ENCODE data around the gene FAM114A1.
"Not testable (repeated sequence)": the region's sequence is repeated elsewhere in the genome, so short reads cannot be mapped to it uniquely, and the experiment has no call there.

The FAM114A1 gene

DNA sequence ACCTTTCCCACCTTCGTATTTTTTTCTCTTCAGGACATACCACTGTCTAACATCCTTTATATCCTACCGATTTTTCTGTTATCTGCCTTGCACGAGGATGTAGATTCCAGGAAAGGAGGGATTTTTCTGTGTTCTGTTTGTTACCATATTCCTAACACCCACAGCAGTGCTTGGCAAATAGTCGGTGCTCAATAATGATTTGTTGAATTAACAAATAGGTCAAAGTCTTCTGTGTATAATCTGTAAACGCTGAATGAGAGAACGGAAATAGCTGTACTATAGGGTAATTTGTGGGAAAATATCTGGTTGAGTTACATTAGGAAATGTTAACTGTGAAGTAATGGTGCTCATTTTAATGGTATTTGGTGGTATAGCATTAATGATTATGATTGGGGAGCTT is 83.1 kb downstream of the FAM114A1 start:
- Histone ChIP-seq H3K36me3 (ENCODE audit: insufficient read depth, low read length) (no peaks in the 10 kb centered on the region), H3K4me1 (ENCODE audit: control insufficient read depth, insufficient read depth, low read length, unreplicated experiment) (peaks cover 27% of the 10 kb centered on the region), H3K4me3 (ENCODE audit: low read depth, low read length) (no peak overlapping the region), H2AFZ (ENCODE audit: low read length, unreplicated experiment) (no peak overlapping the region), H3K79me2 (ENCODE audit: control insufficient read depth, insufficient read depth, low read length, unreplicated experiment) (no peaks in the 10 kb centered on the region), H3K27ac (ENCODE audit: low read depth, low read length) (peak overlapping the region; percentile 71), H3K27me3 (ENCODE audit: insufficient read depth, low read length) (no peaks in the 10 kb centered on the region)

DNA sequence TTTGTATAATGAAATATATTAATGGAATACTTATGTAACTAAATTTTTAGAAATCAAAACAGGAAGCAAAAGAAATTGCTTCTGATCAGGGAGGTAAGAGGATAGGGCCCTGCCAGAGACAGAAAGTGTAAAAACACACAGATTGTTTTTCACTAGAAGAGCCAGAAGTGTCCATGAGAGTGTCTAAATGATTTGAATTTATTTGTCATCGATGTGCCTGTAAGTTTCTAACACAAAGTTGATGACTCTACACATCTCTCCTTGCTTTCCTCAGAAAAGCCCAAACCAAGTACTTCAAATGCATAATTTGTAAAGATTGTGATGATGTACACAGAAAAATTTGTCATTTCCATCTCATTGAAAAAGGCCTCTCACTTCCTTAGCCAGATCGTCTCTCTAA is 84.0 kb downstream of the FAM114A1 start:
- Histone ChIP-seq H3K27me3 (ENCODE audit: insufficient read depth, low read length) (no peaks in the 10 kb centered on the region), H2AFZ (ENCODE audit: low read length, unreplicated experiment) (no peak overlapping the region), H3K27ac (ENCODE audit: low read depth, low read length) (no peak overlapping the region), H3K36me3 (ENCODE audit: insufficient read depth, low read length) (no peaks in the 10 kb centered on the region), H3K4me1 (ENCODE audit: control insufficient read depth, insufficient read depth, low read length, unreplicated experiment) (peaks cover 27% of the 10 kb centered on the region), H3K79me2 (ENCODE audit: control insufficient read depth, insufficient read depth, low read length, unreplicated experiment) (no peaks in the 10 kb centered on the region), H3K4me3 (ENCODE audit: low read depth, low read length) (no peak overlapping the region)

DNA sequence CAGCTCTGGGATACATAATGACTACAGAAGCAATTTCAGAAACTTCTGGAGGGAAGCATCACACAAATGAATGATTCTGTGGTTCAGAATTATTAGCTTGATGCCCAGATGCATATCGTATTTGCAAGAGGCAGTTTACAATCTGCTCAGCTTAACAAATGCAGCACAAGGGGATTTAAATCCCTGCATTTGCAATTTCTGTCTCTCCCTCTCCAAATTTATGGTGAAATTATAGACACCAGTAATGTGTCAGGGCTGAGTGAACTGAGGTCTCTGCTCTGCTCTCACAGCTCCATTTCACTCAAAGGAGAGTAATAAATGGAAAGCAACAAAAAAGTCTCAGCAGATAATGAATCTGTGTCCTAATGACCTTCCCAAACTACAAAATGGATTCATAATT is 84.4 kb downstream of the FAM114A1 start:
- no peak overlapping the region for H3K4me3 ChIP-seq (ENCODE audit: low read depth, low read length)
- no peak overlapping the region for H3K27ac ChIP-seq (ENCODE audit: low read depth, low read length)
- H3K36me3 ChIP-seq (ENCODE audit: insufficient read depth, low read length), result no peaks in the 10 kb centered on the region
- H3K79me2 ChIP-seq (ENCODE audit: control insufficient read depth, insufficient read depth, low read length, unreplicated experiment), result no peaks in the 10 kb centered on the region
- H2AFZ ChIP-seq (ENCODE audit: low read length, unreplicated experiment), result no peak overlapping the region
- H3K4me1 ChIP-seq (ENCODE audit: control insufficient read depth, insufficient read depth, low read length, unreplicated experiment), result peaks cover 27% of the 10 kb centered on the region
- no peaks in the 10 kb centered on the region for H3K27me3 ChIP-seq (ENCODE audit: insufficient read depth, low read length)

DNA sequence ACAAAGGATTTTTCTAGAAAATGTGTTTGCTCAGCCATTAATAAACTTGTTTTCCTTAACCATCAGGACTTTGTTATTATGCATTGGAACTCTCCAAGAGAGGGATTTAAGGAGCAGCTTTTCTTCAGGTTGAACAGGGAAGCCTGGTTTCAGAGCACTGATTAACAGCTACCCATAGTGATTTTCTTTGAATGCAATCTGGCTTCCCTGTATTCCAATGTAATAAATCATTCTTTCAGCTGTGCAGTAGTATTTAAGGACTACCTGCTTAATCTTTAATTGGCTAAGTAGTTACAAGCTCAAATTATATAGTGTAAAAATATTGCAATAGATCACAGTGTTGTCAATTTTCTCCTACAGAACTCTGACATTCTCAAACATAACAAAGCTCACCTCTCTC is 87.1 kb downstream of the FAM114A1 start:
- H3K79me2 ChIP-seq (ENCODE audit: control insufficient read depth, insufficient read depth, low read length, unreplicated experiment), result no peaks in the 10 kb centered on the region
- no peak overlapping the region for H3K4me3 ChIP-seq (ENCODE audit: low read depth, low read length)
- H3K36me3 ChIP-seq (ENCODE audit: insufficient read depth, low read length), result no peaks in the 10 kb centered on the region
- peaks cover 18% of the 10 kb centered on the region for H3K4me1 ChIP-seq (ENCODE audit: control insufficient read depth, insufficient read depth, low read length, unreplicated experiment)
- H3K27me3 ChIP-seq (ENCODE audit: insufficient read depth, low read length), result no peaks in the 10 kb centered on the region
- no peak overlapping the region for H3K27ac ChIP-seq (ENCODE audit: low read depth, low read length)
- no peak overlapping the region for H2AFZ ChIP-seq (ENCODE audit: low read length, unreplicated experiment)

DNA sequence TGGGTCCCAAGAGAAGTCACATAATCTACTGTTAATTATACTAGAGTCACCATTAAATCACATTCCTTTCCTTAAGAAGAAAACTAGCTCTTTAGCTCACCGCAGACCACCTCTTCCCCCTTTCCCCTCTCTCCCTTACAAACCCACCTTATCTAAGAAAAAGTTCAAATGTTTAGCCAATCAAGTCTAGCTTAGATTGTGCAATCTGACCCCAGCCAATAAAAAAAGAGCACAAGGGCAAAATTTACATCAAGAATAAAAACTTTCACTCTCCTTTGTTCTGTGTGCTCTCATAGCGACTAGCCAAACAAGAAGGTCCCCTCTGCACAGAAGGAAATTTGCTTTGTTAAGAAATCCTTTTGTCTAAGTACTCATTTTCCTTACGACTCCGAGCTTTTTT is 88.4 kb downstream of the FAM114A1 start:
- no peak overlapping the region for H2AFZ ChIP-seq (ENCODE audit: low read length, unreplicated experiment)
- no peak overlapping the region for H3K4me3 ChIP-seq (ENCODE audit: low read depth, low read length)
- no peaks in the 10 kb centered on the region for H3K27me3 ChIP-seq (ENCODE audit: insufficient read depth, low read length)
- H3K4me1 ChIP-seq (ENCODE audit: control insufficient read depth, insufficient read depth, low read length, unreplicated experiment), result peaks cover 7% of the 10 kb centered on the region
- H3K36me3 ChIP-seq (ENCODE audit: insufficient read depth, low read length), result no peaks in the 10 kb centered on the region
- H3K27ac ChIP-seq (ENCODE audit: low read depth, low read length), result no peak overlapping the region
- H3K79me2 ChIP-seq (ENCODE audit: control insufficient read depth, insufficient read depth, low read length, unreplicated experiment), result no peaks in the 10 kb centered on the region

DNA sequence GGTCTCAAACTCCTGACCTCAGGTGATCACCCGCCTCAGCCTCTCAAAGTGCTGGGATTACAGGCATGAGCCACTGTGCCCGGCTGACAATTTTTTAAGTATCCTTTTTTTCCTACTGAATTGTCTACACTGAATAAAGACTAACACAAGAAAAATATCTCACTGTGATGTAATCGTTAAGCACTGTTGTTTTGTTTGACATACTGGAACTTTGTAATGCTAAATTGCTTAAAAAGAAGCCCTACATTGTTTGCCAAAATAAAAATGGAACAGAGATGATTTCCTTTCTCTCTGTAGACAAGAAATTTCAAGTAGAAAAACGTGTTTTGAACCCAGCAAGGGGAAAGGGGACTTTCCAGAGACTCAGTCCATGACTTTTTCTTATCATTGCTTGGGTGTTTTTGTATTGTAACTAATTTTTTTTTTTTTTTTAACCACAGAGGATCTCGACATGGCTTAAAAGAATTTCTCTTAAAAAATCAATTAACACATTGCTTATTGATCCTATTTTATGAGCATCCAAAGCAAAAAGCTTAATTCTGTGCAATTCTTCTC is 89.7 kb downstream of the FAM114A1 start:
- Histone ChIP-seq H2AFZ (ENCODE audit: low read length, unreplicated experiment) (no peak overlapping the region), H3K79me2 (ENCODE audit: control insufficient read depth, insufficient read depth, low read length, unreplicated experiment) (no peaks in the 10 kb centered on the region), H3K4me3 (ENCODE audit: low read depth, low read length) (no peak overlapping the region), H3K27me3 (ENCODE audit: insufficient read depth, low read length) (no peaks in the 10 kb centered on the region), H3K4me1 (ENCODE audit: control insufficient read depth, insufficient read depth, low read length, unreplicated experiment) (peaks cover 7% of the 10 kb centered on the region), H3K27ac (ENCODE audit: low read depth, low read length) (no peak overlapping the region), H3K36me3 (ENCODE audit: insufficient read depth, low read length) (no peaks in the 10 kb centered on the region)

DNA sequence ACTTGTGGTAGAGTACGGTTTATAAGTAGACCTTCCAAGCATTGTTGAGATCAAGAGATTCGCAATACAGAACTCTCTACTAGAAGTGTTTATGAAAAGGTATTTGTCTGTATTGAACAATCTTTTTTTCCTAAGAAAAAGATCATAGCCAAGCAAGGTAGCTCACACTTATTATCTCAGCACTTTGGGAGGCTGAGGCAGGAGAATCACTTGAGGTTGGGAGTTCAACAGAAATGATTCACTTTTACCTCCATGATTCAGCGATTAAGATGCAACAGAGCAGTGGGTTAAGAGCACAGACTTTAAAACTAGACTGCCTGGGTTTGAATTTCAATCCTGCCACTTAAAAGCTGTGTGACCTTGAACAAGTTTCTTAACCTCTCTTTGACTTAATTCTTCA is 90.3 kb downstream of the FAM114A1 start:
- no peak overlapping the region for H3K4me3 ChIP-seq (ENCODE audit: low read depth, low read length)
- H3K79me2 ChIP-seq (ENCODE audit: control insufficient read depth, insufficient read depth, low read length, unreplicated experiment), result no peaks in the 10 kb centered on the region
- H3K36me3 ChIP-seq (ENCODE audit: insufficient read depth, low read length), result no peaks in the 10 kb centered on the region
- peaks cover 7% of the 10 kb centered on the region for H3K4me1 ChIP-seq (ENCODE audit: control insufficient read depth, insufficient read depth, low read length, unreplicated experiment)
- H3K27me3 ChIP-seq (ENCODE audit: insufficient read depth, low read length), result no peaks in the 10 kb centered on the region
- H3K27ac ChIP-seq (ENCODE audit: low read depth, low read length), result no peak overlapping the region
- no peak overlapping the region for H2AFZ ChIP-seq (ENCODE audit: low read length, unreplicated experiment)

DNA sequence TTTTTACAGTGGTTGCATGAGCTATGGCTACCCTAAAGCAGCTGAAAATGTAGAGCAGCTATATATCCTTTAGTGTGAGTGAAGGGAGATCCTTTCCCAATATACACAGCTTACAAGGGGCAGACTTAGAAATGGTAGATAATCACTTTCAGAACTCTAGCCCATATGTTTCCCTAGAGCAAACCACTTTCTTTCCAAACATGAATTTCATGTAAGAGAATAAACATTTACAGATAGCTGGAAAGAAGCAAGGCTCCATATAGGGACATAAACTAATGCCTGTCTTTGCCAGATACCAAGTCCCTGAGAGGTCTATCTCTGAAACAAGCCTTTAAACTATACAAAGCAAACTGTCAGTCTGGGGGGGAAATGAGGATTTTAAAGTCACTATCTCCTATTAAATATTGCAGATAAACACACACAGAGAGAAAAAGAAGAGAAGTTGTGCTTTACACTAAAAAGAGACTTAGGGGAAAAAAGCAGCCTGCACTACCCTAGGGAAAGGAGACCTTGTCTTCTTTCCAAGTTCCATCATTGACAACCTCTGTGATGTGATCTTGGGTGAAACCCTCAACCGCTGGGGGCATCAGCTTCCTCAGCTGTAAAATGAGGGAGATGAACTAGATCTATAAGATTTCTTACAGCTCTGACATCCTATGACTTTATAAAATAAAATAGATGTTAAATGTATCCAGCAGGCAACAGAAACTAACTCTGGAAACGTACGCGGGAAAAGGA is 91.0 kb downstream of the FAM114A1 start:
- no peaks in the 10 kb centered on the region for H3K27me3 ChIP-seq (ENCODE audit: insufficient read depth, low read length)
- no peak overlapping the region for H3K27ac ChIP-seq (ENCODE audit: low read depth, low read length)
- H3K4me3 ChIP-seq (ENCODE audit: low read depth, low read length), result no peak overlapping the region
- H3K36me3 ChIP-seq (ENCODE audit: insufficient read depth, low read length), result no peaks in the 10 kb centered on the region
- peaks cover 7% of the 10 kb centered on the region for H3K4me1 ChIP-seq (ENCODE audit: control insufficient read depth, insufficient read depth, low read length, unreplicated experiment)
- no peaks in the 10 kb centered on the region for H3K79me2 ChIP-seq (ENCODE audit: control insufficient read depth, insufficient read depth, low read length, unreplicated experiment)
- no peak overlapping the region for H2AFZ ChIP-seq (ENCODE audit: low read length, unreplicated experiment)

DNA sequence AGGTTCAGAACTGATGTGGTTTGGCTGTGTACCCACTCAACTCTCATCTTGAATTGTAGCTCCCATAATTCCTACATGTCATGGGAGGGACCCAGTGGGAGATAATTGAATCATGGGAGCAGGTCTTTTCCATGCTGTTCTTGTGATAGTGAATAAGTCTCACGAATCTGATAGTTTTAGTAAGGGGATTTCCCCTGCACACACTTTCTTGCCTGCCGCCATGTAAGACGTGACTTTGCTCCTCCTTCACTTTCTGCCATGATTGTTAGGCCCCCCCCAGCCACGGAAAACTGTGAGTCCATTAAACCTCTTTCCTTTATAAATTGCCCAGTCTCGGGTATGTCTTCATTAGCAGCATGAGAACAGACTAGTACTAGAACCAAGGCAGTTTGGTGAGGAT is 91.6 kb downstream of the FAM114A1 start:
- not testable (repeated sequence) for H3K4me1 ChIP-seq (ENCODE audit: control insufficient read depth, insufficient read depth, low read length, unreplicated experiment); H3K36me3 ChIP-seq (ENCODE audit: insufficient read depth, low read length); H3K4me3 ChIP-seq (ENCODE audit: low read depth, low read length); H3K27me3 ChIP-seq (ENCODE audit: insufficient read depth, low read length); H3K27ac ChIP-seq (ENCODE audit: low read depth, low read length); H2AFZ ChIP-seq (ENCODE audit: low read length, unreplicated experiment); H3K79me2 ChIP-seq (ENCODE audit: control insufficient read depth, insufficient read depth, low read length, unreplicated experiment)

DNA sequence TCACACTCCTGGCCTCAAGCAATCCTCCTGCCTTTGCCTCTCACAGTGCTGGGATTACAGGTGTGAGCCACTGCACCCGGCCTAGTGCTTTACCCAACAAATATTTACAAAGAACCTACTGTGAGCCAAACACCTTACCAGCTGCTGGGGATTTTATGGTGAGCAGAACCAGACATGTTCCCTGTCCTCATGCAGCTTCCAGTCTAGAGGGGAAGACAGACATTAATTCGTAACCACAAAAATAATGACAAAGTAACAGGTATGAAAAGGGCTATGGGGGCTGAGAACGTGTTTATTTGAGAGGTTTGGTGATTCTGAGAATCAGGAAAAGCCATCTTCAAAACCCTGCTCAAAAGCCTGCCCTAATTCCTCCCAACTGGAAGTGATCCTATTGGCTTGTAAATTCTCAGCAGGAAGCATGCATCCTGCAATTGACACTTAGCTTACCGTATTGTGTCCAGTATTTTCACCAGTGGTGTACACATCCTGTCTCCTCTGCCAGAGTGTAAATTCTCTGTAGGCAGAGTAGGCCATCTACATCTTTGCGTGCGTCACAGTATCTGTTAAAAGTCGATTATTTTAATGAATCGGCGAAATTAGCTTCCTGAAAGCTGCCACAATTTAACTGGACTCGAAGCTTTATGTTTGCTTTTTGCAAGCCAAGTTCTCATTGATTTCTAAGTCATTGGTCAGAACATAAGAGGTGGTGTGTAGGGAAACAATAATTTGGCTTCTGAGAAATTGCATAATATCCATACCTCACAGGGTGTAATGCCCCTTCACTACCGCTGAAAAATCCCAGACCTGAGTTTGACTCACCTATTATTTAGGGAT is 97.6 kb downstream of the FAM114A1 start:
- H2AFZ ChIP-seq (ENCODE audit: low read length, unreplicated experiment), result no peak overlapping the region
- H3K4me3 ChIP-seq (ENCODE audit: low read depth, low read length), result no peak overlapping the region
- no peak overlapping the region for H3K27ac ChIP-seq (ENCODE audit: low read depth, low read length)
- peaks cover 13% of the 10 kb centered on the region for H3K4me1 ChIP-seq (ENCODE audit: control insufficient read depth, insufficient read depth, low read length, unreplicated experiment)
- no peaks in the 10 kb centered on the region for H3K27me3 ChIP-seq (ENCODE audit: insufficient read depth, low read length)
- H3K36me3 ChIP-seq (ENCODE audit: insufficient read depth, low read length), result no peaks in the 10 kb centered on the region
- no peaks in the 10 kb centered on the region for H3K79me2 ChIP-seq (ENCODE audit: control insufficient read depth, insufficient read depth, low read length, unreplicated experiment)

DNA sequence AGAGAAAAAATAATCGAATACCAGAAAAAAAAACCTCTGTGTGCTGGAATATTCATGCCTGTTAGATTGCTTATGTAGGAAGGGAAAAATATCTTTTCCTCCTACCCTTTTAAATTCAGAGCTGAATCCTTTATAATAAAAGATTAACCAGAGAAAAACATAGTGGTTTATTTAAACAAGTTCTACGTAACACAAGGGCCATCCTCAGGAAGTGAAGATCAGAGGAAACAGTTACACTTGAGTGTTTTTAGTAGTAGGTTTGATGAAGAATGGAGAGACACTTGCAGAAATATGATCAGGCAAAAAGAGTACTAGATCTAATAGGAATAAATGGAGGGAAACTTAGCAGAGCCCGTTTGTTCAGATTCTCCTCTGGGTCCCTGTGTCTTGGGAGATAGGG is 98.3 kb downstream of the FAM114A1 start:
- Histone ChIP-seq H3K4me3 (ENCODE audit: low read depth, low read length) (no peak overlapping the region), H3K27me3 (ENCODE audit: insufficient read depth, low read length) (no peaks in the 10 kb centered on the region), H3K4me1 (ENCODE audit: control insufficient read depth, insufficient read depth, low read length, unreplicated experiment) (peaks cover 13% of the 10 kb centered on the region), H3K27ac (ENCODE audit: low read depth, low read length) (no peak overlapping the region), H3K36me3 (ENCODE audit: insufficient read depth, low read length) (no peaks in the 10 kb centered on the region), H2AFZ (ENCODE audit: low read length, unreplicated experiment) (no peak overlapping the region), H3K79me2 (ENCODE audit: control insufficient read depth, insufficient read depth, low read length, unreplicated experiment) (no peaks in the 10 kb centered on the region)
